Activated CD8-positive, alpha-beta T cell treated with anti-CD3 and anti-CD28 coated beads for 36 hours (primary cell): Measurements from ENCODE around the gene SLIT1. TPM values are rescaled to one million over a fixed set of nuclear protein-coding genes. Genes with fewer than 3 reads are reported as not detected.

Experiments
- ATAC-seq: fragments of 200-7000 bp; cut with Tn5 transposase; one replicate; pipeline ENCODE4 v1.10.0; 2021; ENCODE audit warnings: mild to moderate bottlenecking, moderate library complexity
- CTCF ChIA-PET: fragments of 350-600 bp; sonication (Branson Sonifier 250); formaldehyde crosslinking; loops from one replicate; lab custom pipeline; 2021; ENCODE audit warnings: antibody characterized with exemption; lab: Charles Lee
- POLR2A ChIA-PET: fragments of 350-600 bp; sonication (Branson Sonifier 250); formaldehyde crosslinking; loops from one replicate; lab custom pipeline; 2021; ENCODE audit warnings: antibody characterized with exemption; lab: Charles Lee
- DNase-seq: peaks from one replicate; pipeline ENCODE4 v3.0.0-alpha.2; 2020
- H3K27ac Mint-ChIP-seq: one replicate; pipeline ENCODE4 v1.8.0; 2021; ENCODE audit warnings: mild to moderate bottlenecking, mixed read lengths
- H3K27me3 Mint-ChIP-seq: one replicate; pipeline ENCODE4 v1.8.0; 2021; ENCODE audit warnings: mixed read lengths
- H3K36me3 Mint-ChIP-seq: one replicate; pipeline ENCODE4 v1.8.0; 2021; ENCODE audit warnings: low read depth, mixed read lengths
- H3K4me1 Mint-ChIP-seq: one replicate; pipeline ENCODE4 v1.8.0; 2021; ENCODE audit warnings: low read depth, mixed read lengths
- H3K4me3 Mint-ChIP-seq: one replicate; pipeline ENCODE4 v1.8.0; 2021; ENCODE audit warnings: mild to moderate bottlenecking, moderate library complexity, mixed read lengths
- H3K9me3 Mint-ChIP-seq: one replicate; pipeline ENCODE4 v1.8.0; 2021; ENCODE audit warnings: mixed read lengths
- intact Hi-C: fragments of 100-400 bp; cut with micrococcal nuclease; formaldehyde crosslinking; loops from one replicate; pipeline ENCODE4 v1.10.0; 2022
- total RNA-seq, 2 experiments: library from RNA; stranded (reverse); gene quantifications; one replicate each; pipeline ENCODE4 v1.2.3, GENCODE V29; 2021
- TF ChIP-seq, protein P1 (sequence below): fragments of 200-600 bp; IDR thresholded peaks from one replicate; pipeline ENCODE4 v1.8.0; 2022; ENCODE audit warnings: antibody characterized with exemption, mild to moderate bottlenecking

Gene SLIT1
- total RNA-seq, 2 experiments from 2014 or later = 0.34 to 1.2 TPM

- Mint-ChIP-seq H3K4me3 (no peak overlapping the region), H3K27me3 (no peaks in the 10 kb centered on the region), H3K4me1 (peaks cover 9% of the 10 kb centered on the region), H3K27ac (no peak overlapping the region), H3K9me3 (no peaks in the 10 kb centered on the region), H3K36me3 (peaks cover 30% of the 10 kb centered on the region)
- TF ChIP-seq, protein P1, sequence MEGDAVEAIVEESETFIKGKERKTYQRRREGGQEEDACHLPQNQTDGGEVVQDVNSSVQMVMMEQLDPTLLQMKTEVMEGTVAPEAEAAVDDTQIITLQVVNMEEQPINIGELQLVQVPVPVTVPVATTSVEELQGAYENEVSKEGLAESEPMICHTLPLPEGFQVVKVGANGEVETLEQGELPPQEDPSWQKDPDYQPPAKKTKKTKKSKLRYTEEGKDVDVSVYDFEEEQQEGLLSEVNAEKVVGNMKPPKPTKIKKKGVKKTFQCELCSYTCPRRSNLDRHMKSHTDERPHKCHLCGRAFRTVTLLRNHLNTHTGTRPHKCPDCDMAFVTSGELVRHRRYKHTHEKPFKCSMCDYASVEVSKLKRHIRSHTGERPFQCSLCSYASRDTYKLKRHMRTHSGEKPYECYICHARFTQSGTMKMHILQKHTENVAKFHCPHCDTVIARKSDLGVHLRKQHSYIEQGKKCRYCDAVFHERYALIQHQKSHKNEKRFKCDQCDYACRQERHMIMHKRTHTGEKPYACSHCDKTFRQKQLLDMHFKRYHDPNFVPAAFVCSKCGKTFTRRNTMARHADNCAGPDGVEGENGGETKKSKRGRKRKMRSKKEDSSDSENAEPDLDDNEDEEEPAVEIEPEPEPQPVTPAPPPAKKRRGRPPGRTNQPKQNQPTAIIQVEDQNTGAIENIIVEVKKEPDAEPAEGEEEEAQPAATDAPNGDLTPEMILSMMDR = no peak
- ATAC-seq (no peak), DNase-seq (no peak)
- ChIA-PET POLR2A (interaction anchor here (1.1 kb wide), 1 partner anchor 14 kb away, joined by 3 read pairs; no protein-coding TSS in a partner anchor), CTCF (interaction anchor here (0.6 to 3.7 kb wide), 9 partner anchors 10 to 199 kb away, joined by 3 to 42 read pairs (median 6); no protein-coding TSS in a partner anchor)
- intact Hi-C loops = no loop called here
These were observed 39.0 kb upstream of the SLIT1 start for GRCh38 chr10:97224483-97225435.

GRCh38 chr10:97222326-97222961, 36.7 kb upstream of the SLIT1 start:
- DNase-seq (no peak), ATAC-seq (no peak)
- ChIA-PET POLR2A (interaction anchor here (1.4 kb wide), 1 partner anchor 12 kb away, joined by 4 read pairs; no protein-coding TSS in a partner anchor), CTCF (interaction anchor here (1.3 to 3.0 kb wide), 2 partner anchors 12 to 185 kb away, joined by 3 to 16 read pairs; no protein-coding TSS in a partner anchor)
- Mint-ChIP-seq H3K36me3 (peaks cover 22% of the 10 kb centered on the region), H3K4me3 (no peak overlapping the region), H3K27ac (no peak overlapping the region), H3K4me1 (peaks cover 24% of the 10 kb centered on the region), H3K9me3 (no peaks in the 10 kb centered on the region), H3K27me3 (no peaks in the 10 kb centered on the region)
- TF ChIP-seq, protein P1 = no peak
- intact Hi-C loops = no loop called here

- H3K9me3 Mint-ChIP-seq = no peaks in the 10 kb centered on the region
- ATAC-seq (no peak), DNase-seq (no peak)
- peaks cover 18% of the 10 kb centered on the region for H3K36me3 Mint-ChIP-seq
- no peak overlapping the region for H3K4me3 Mint-ChIP-seq
- TF ChIP-seq, protein P1 = no peak
- peaks cover 34% of the 10 kb centered on the region for H3K4me1 Mint-ChIP-seq
- intact Hi-C loops = no loop called here
- no peaks in the 10 kb centered on the region for H3K27me3 Mint-ChIP-seq
- H3K27ac Mint-ChIP-seq = peak overlapping the region; percentile 22
- CTCF ChIA-PET = interaction anchor here (0.7 to 5.3 kb wide), 7 partner anchors 8 to 183 kb away, joined by 3 to 25 read pairs (median 8); no protein-coding TSS in a partner anchor
- POLR2A ChIA-PET = interaction anchor here (1.3 kb wide), 1 partner anchor 9 kb away, joined by 3 read pairs; no protein-coding TSS in a partner anchor
These were observed 34.6 kb upstream of the SLIT1 start for GRCh38 chr10:97220355-97220754.

DNA sequence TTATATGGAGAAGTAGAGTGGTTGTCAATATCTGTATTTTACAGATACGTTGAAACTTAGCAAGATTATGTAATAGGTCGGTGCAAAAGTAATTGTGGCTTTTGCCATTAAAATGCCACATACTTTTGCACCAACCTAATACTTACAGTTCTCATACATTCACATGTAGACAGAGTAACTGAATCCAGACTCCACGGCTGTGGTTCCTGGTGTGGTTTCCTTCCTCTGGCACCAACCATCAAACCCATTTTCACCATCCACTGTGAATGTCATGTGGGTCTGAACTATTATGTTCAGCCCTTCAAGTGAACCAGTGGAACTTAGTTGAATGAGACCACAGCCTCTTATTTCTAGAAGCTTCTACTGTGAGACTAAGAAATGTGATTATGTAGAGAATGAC, 31.5 kb upstream of the SLIT1 start:
- ChIA-PET POLR2A (interaction anchor here (0.7 kb wide), 1 partner anchor 13 kb away, joined by 3 read pairs; no protein-coding TSS in a partner anchor), CTCF (interaction anchor here (0.6 to 5.5 kb wide), 13 partner anchors 9 to 576 kb away, joined by 3 to 26 read pairs (median 5); no protein-coding TSS in a partner anchor)
- ATAC-seq (no peak), DNase-seq (no peak)
- Mint-ChIP-seq H3K4me3 (no peak overlapping the region), H3K27me3 (no peaks in the 10 kb centered on the region), H3K27ac (peak overlapping the region; percentile 94), H3K9me3 (no peaks in the 10 kb centered on the region), H3K36me3 (peaks cover 10% of the 10 kb centered on the region), H3K4me1 (peaks cover 29% of the 10 kb centered on the region)
- intact Hi-C loops = no loop called here
- TF ChIP-seq, protein P1 = no peak
